Mesothelial cell of epicardium (in vitro differentiated cells): ENCODE data around the gene PTPRN2. TPM values are rescaled to one million over a fixed set of nuclear protein-coding genes. Genes with fewer than 3 reads are reported as not detected.

ENCODE experiments used
- DNase-seq, 2 experiments: peaks; one replicate each; pipeline ENCODE4 v3.0.0; 2021; ENCODE audit warnings: low spot score in 2 of 2; ENCODE audit not compliant: unreplicated experiment in 2 of 2
- H3K27ac Mint-ChIP-seq: 2 replicates; pipeline ENCODE4 v1.8.0; 2021; ENCODE audit warnings: mixed read lengths
- H3K27me3 Mint-ChIP-seq: 2 replicates; pipeline ENCODE4 v1.8.0; 2021; ENCODE audit warnings: low read depth, mixed read lengths
- H3K36me3 Mint-ChIP-seq: 2 replicates; pipeline ENCODE4 v1.8.0; 2021; ENCODE audit warnings: mixed read lengths
- H3K4me1 Mint-ChIP-seq: 2 replicates; pipeline ENCODE4 v1.8.0; 2021; ENCODE audit warnings: mixed read lengths
- H3K4me3 Mint-ChIP-seq: 2 replicates; pipeline ENCODE4 v1.8.0; 2021; ENCODE audit warnings: mild to moderate bottlenecking, moderate library complexity, mixed read lengths
- H3K9me3 Mint-ChIP-seq: 2 replicates; pipeline ENCODE4 v1.8.0; 2021; ENCODE audit warnings: mixed read lengths
- CTCF ChIP-seq: fragments of 200-600 bp; sonication (generic); IDR thresholded peaks from one replicate; pipeline ENCODE4 v1.5.0; 2021; ENCODE audit warnings: antibody characterized with exemption; ENCODE audit not compliant: unreplicated experiment
- total RNA-seq: library from RNA; stranded (reverse); gene quantifications from 3 replicates; pipeline ENCODE4 v1.2.1, GENCODE V29; 2021

The PTPRN2 gene
- total RNA-seq, 1 donor from 2014 or later: 2.2 TPM

- Mint-ChIP-seq H3K9me3 (no peaks in the 10 kb centered on the region), H3K36me3 (no peaks in the 10 kb centered on the region), H3K27me3 (peaks cover 48% of the 10 kb centered on the region), H3K4me1 (no peaks in the 10 kb centered on the region), H3K27ac (no peak overlapping the region), H3K4me3 (no peak overlapping the region)
- no peak for TF ChIP-seq CTCF
- DNase-seq: no peak
Observed at GRCh38 chr7:158006841-158007696, 580.6 kb downstream of the PTPRN2 start.

DNA sequence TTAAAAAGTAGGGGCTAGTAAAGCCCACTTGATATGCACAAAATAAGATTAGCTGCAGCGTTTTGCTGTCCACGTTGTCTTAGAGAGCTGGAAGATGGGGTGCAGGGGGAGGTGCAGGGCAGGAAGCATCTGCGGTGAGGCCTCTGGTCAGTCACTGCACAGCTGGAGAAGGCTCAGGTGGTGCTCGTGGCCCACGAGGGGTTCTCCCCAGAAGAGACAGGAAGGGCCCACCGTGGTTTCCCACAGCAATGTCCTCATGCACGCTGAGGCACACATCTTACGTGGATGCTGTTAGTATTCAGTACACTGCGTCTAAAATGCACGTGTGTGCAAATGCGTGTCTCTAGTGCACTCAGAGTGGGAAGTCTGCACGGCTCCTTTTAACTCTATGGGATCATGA, 582.1 kb downstream of the PTPRN2 start:
- DNase-seq: no peak
- no peak overlapping the region for H3K27ac Mint-ChIP-seq

GRCh38 chr7:158004123-158004490, 583.5 kb downstream of the PTPRN2 start:
- Mint-ChIP-seq H3K27ac (no peak overlapping the region), H3K36me3 (no peaks in the 10 kb centered on the region), H3K4me1 (no peaks in the 10 kb centered on the region), H3K27me3 (peaks cover 22% of the 10 kb centered on the region), H3K4me3 (no peak overlapping the region), H3K9me3 (no peaks in the 10 kb centered on the region)
- no peak for TF ChIP-seq CTCF
- no peak for DNase-seq

More for the DNA sequence above, 582.1 kb downstream of the PTPRN2 start:
- H3K36me3 Mint-ChIP-seq: no peaks in the 10 kb centered on the region
- no peaks in the 10 kb centered on the region for H3K4me1 Mint-ChIP-seq
- TF ChIP-seq CTCF: no peak
- H3K4me3 Mint-ChIP-seq: no peak overlapping the region
- H3K27me3 Mint-ChIP-seq: peaks cover 33% of the 10 kb centered on the region
- no peaks in the 10 kb centered on the region for H3K9me3 Mint-ChIP-seq

- Mint-ChIP-seq H3K27me3 (peaks cover 16% of the 10 kb centered on the region), H3K36me3 (no peaks in the 10 kb centered on the region), H3K4me1 (no peaks in the 10 kb centered on the region), H3K4me3 (no peak overlapping the region), H3K9me3 (no peaks in the 10 kb centered on the region), H3K27ac (no peak overlapping the region)
- TF ChIP-seq CTCF: no peak
- DNase-seq: no peak
Observed at GRCh38 chr7:158003441-158004122, 584.0 kb downstream of the PTPRN2 start.

GRCh38 chr7:158002486-158003080, 585.0 kb downstream of the PTPRN2 start:
- H3K4me1 Mint-ChIP-seq: no peaks in the 10 kb centered on the region
- no peaks in the 10 kb centered on the region for H3K36me3 Mint-ChIP-seq
- TF ChIP-seq CTCF: no peak
- H3K9me3 Mint-ChIP-seq: no peaks in the 10 kb centered on the region
- peaks cover 10% of the 10 kb centered on the region for H3K27me3 Mint-ChIP-seq
- H3K27ac Mint-ChIP-seq: no peak overlapping the region
- H3K4me3 Mint-ChIP-seq: no peak overlapping the region
- DNase-seq: no peak
